CD4-positive, alpha-beta T cell (primary cell): Measurements from ENCODE around the gene DNAJC5G. TPM values are rescaled to one million over a fixed set of nuclear protein-coding genes. Genes with fewer than 3 reads are reported as not detected.

Experiments used
- ATAC-seq: fragments of 200-7000 bp; cut with Tn5 transposase; one replicate; pipeline ENCODE4 v1.10.0; 2022; ENCODE audit warnings: mild to moderate bottlenecking; ENCODE audit not compliant: poor library complexity
- CTCF ChIA-PET: fragments of 350-600 bp; sonication (Branson Sonifier 250); formaldehyde crosslinking; loops from one replicate; lab custom pipeline; 2021; ENCODE audit warnings: antibody characterized with exemption, inconsistent platforms; lab: Charles Lee
- POLR2A ChIA-PET: fragments of 350-600 bp; sonication (Branson Sonifier 250); formaldehyde crosslinking; loops from one replicate; lab custom pipeline; 2021; ENCODE audit warnings: antibody characterized with exemption, inconsistent platforms; lab: Charles Lee
- DNase-seq, 14 experiments: peaks; one replicate each; pipeline ENCODE4 v3.0.0-alpha.2; 2013 to 2020; ENCODE audit warnings: mixed read lengths in 2 of 14
- H3K27ac ChIP-seq, 2 donors: one replicate each; pipeline versions ENCODE4 v1.5.1 to v1.7.0; 2013; ENCODE audit warnings: low read length in 2 of 2, low read depth in 1 of 2, mild to moderate bottlenecking in 1 of 2
- H3K27me3 ChIP-seq, 2 experiments: 1 replicate in 1 of 2; 2 replicates in 1 of 2; pipeline versions ENCODE4 v1.6.1 to v1.7.0; 2013; ENCODE audit warnings: low read length in 2 of 2, control low read depth in 1 of 2, mild to moderate bottlenecking in 1 of 2, moderate library complexity in 1 of 2; ENCODE audit not compliant: insufficient read depth in 2 of 2, control insufficient read depth in 1 of 2
- H3K36me3 ChIP-seq: one replicate; pipeline ENCODE4 v1.6.1; 2013; ENCODE audit warnings: low read length, control low read depth; ENCODE audit not compliant: insufficient read depth
- H3K4me1 ChIP-seq: one replicate; pipeline ENCODE4 v1.6.1; 2013; ENCODE audit warnings: low read length, control low read depth; ENCODE audit not compliant: insufficient read depth
- H3K4me3 ChIP-seq: one replicate; pipeline ENCODE4 v1.5.1; 2013; ENCODE audit warnings: mild to moderate bottlenecking, low read length, moderate library complexity
- H3K9me3 ChIP-seq, 2 experiments: 1 replicate in 1 of 2; 2 replicates in 1 of 2; pipeline versions ENCODE4 v1.6.1 to v1.7.0; 2013; ENCODE audit warnings: low read length in 2 of 2, mild to moderate bottlenecking in 2 of 2, control low read depth in 1 of 2, moderate library complexity in 1 of 2; ENCODE audit not compliant: control insufficient read depth in 1 of 2, insufficient read depth in 1 of 2
- H3K27ac Mint-ChIP-seq: one replicate; pipeline ENCODE4 v1.8.0; 2020; ENCODE audit warnings: mixed read lengths
- H3K27me3 Mint-ChIP-seq: one replicate; pipeline ENCODE4 v1.8.0; 2021; ENCODE audit warnings: mixed read lengths
- H3K36me3 Mint-ChIP-seq: one replicate; pipeline ENCODE4 v1.8.0; 2021; ENCODE audit warnings: low read depth, mixed read lengths
- H3K4me1 Mint-ChIP-seq: one replicate; pipeline ENCODE4 v1.8.0; 2021; ENCODE audit warnings: low read depth, mixed read lengths
- H3K4me3 Mint-ChIP-seq: one replicate; pipeline ENCODE4 v1.8.0; 2020; ENCODE audit warnings: mild to moderate bottlenecking, mixed read lengths
- H3K9me3 Mint-ChIP-seq: one replicate; pipeline ENCODE4 v1.8.0; 2020; ENCODE audit warnings: mixed read lengths
- CTCF ChIP-seq: fragments of 200-600 bp; IDR thresholded peaks from one replicate; pipeline ENCODE4 v1.8.0; 2022; ENCODE audit warnings: antibody characterized with exemption, mild to moderate bottlenecking
- intact Hi-C, 2 experiments: fragments of 100-400 bp; cut with DNase I in 1 of 2; cut with micrococcal nuclease in 1 of 2; formaldehyde crosslinking; loops; one replicate each; pipeline versions ENCODE4 v1.15.1 to v1.9.0; 2023 to 2025; cut with DNase I, micrococcal nuclease
- total RNA-seq, 174 experiments: library from RNA in 2 of 174; stranded (reverse) in 2 of 174; gene quantifications; one replicate each; pipeline ENCODE4 v1.2.3 and lab custom pipeline; 2021 to 2026

The DNAJC5G gene
- total RNA-seq, 2 experiments from 2014 or later = not detected

- H3K36me3 Mint-ChIP-seq = no peaks in the 10 kb centered on the region
- Histone ChIP-seq H3K36me3 (no peaks in the 10 kb centered on the region), H3K9me3 (peaks cover 0 to 5% of the 10 kb centered on the region in 2 experiments), H3K27ac (no peak overlapping the region), H3K27me3 (peaks cover 42 to 61% of the 10 kb centered on the region in 2 experiments), H3K4me1 (no peaks in the 10 kb centered on the region), H3K4me3 (no peak overlapping the region)
- ChIA-PET POLR2A (no interaction called here), CTCF (no interaction called here)
- H3K9me3 Mint-ChIP-seq = no peaks in the 10 kb centered on the region
- DNase-seq (no peak), ATAC-seq (no peak)
- no peak overlapping the region for H3K4me3 Mint-ChIP-seq
- TF ChIP-seq CTCF = no peak
- no peak overlapping the region for H3K27ac Mint-ChIP-seq
- intact Hi-C loops = no loop called here
- peaks cover 67% of the 10 kb centered on the region for H3K27me3 Mint-ChIP-seq
- H3K4me1 Mint-ChIP-seq = no peaks in the 10 kb centered on the region
These were observed 19.6 kb upstream of the DNAJC5G start for GRCh38 chr2:27255660-27256059.

DNA sequence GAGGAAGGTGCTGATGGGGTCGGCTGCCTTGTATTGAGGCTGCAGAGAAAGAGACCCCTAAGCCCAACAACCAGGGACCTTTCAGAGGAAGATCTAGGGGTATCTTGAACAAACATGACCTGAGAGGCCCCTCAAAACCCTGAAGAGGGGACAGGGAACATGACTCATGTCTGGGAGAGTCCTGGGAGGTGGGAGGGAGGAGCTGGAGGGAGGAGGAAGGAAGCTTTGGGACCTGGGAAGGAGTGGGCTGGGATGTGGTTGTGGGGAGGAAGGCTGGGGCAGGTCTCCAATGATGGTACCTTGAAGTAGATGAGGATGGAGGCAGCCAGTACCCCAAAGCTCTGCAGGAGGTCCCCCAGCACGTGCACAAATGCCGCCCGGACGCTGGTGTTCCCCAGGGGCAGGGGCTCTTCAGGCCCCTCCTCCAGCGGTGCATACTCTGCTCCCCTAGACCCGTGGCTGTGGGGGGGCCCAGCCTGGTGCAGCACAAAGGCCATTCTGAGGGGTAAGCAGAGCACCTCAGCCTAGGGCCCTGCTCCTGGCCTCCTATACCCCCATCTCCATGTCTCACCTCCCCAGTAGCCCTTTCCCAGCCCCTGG lies 18.3 kb upstream of the DNAJC5G start:
- no peaks in the 10 kb centered on the region for H3K36me3 Mint-ChIP-seq
- peaks cover 52 to 73% of the 10 kb centered on the region in 2 experiments for H3K27me3 ChIP-seq
- H3K4me3 ChIP-seq = no peak overlapping the region
- no peak for TF ChIP-seq CTCF
- H3K36me3 ChIP-seq = no peaks in the 10 kb centered on the region
- H3K27ac Mint-ChIP-seq = no peak overlapping the region
- no peak overlapping the region for H3K27ac ChIP-seq
- H3K27me3 Mint-ChIP-seq = peaks cover 68% of the 10 kb centered on the region
- POLR2A ChIA-PET = no interaction called here
- H3K9me3 Mint-ChIP-seq = no peaks in the 10 kb centered on the region
- ATAC-seq (no peak), DNase-seq (no peak)
- intact Hi-C loops = no loop called here
- H3K4me3 Mint-ChIP-seq = no peak overlapping the region
- peaks cover 12% of the 10 kb centered on the region for H3K4me1 Mint-ChIP-seq
- H3K4me1 ChIP-seq = peaks cover 8% of the 10 kb centered on the region
- peaks cover 0 to 5% of the 10 kb centered on the region in 2 experiments for H3K9me3 ChIP-seq
- CTCF ChIA-PET = no interaction called here

DNA sequence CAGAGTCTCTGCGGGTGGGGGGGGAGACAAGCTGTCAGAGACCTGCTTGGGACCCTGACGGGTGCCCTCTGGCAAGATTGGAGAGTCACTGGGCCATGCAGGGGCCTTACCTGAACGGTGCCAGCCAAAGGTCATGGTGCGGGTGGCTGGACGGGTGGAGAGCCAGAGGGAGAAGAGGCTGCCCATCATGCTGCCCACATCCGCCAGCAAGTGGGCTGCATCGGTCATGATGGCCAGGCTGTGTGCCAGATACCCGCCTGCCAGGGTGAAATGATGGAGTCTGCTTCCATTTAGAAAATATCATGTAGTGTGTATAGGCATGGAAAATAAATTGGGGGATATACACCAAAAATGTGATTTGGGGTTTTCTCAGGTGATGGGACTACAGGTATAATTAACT lies 17.2 kb upstream of the DNAJC5G start:
- H3K36me3 ChIP-seq = no peaks in the 10 kb centered on the region
- peaks cover 52 to 81% of the 10 kb centered on the region in 2 experiments for H3K27me3 ChIP-seq
- peaks cover 0 to 9% of the 10 kb centered on the region in 2 experiments for H3K9me3 ChIP-seq
- Mint-ChIP-seq H3K4me1 (peaks cover 13% of the 10 kb centered on the region), H3K4me3 (no peak overlapping the region), H3K27me3 (peaks cover 67% of the 10 kb centered on the region), H3K27ac (no peak overlapping the region), H3K9me3 (no peaks in the 10 kb centered on the region), H3K36me3 (no peaks in the 10 kb centered on the region)
- H3K27ac ChIP-seq = no peak overlapping the region
- peaks cover 18% of the 10 kb centered on the region for H3K4me1 ChIP-seq
- no peak overlapping the region for H3K4me3 ChIP-seq
- no peak for DNase-seq
- POLR2A ChIA-PET = no interaction called here
- ATAC-seq = no peak
- intact Hi-C loops = no loop called here
- CTCF ChIA-PET = no interaction called here
- no peak for TF ChIP-seq CTCF
